Hematopoietic multipotent progenitor cell treated with erythropoietin and hydrocortisone succinate and interleukin-3 and kit ligand, for 15 days (in vitro differentiated cells): ENCODE data around the gene ABCC10.
"Not testable (repeated sequence)": the region's sequence is repeated elsewhere in the genome, so short reads cannot be mapped to it uniquely, and the experiment has no call there.

Source experiments
- DNase-seq: peaks from one replicate; pipeline ENCODE4 v3.0.0-alpha.2; 2015; ENCODE audit warnings: low spot score

Gene ABCC10

DNA sequence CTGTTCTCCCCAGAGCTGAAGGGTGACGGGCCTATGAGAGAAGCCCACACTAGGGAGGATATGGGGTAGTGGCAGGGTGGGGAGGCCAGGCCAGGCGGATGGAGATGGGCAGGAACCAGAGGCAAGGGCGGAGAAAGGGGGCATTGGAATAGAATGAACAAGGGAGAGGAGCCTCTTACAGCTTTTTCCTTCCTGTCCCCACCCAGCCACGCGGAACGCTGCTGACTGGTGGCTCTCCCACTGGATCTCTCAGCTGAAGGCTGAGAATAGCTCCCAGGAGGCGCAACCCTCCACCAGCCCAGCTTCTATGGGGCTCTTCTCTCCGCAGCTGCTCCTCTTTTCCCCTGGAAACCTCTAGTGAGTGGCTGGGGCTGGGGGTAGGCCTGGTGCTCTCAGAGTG is 17.2 kb downstream of the ABCC10 start:
- no peak for DNase-seq

DNA sequence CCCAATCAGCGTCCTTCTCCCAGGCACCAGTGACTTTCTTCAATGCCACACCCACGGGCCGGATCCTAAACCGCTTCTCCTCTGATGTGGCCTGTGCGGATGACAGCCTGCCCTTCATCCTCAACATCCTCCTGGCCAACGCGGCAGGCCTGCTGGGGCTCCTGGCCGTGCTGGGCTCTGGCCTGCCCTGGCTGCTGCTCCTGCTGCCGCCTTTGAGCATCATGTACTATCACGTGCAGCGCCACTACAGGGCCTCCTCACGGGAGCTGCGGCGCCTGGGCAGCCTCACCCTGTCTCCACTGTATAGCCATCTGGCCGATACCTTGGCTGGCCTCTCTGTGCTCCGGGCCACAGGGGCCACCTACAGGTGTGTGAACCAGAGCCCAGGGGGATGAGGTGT is 18.2 kb downstream of the ABCC10 start:
- DNase-seq = no peak

DNA sequence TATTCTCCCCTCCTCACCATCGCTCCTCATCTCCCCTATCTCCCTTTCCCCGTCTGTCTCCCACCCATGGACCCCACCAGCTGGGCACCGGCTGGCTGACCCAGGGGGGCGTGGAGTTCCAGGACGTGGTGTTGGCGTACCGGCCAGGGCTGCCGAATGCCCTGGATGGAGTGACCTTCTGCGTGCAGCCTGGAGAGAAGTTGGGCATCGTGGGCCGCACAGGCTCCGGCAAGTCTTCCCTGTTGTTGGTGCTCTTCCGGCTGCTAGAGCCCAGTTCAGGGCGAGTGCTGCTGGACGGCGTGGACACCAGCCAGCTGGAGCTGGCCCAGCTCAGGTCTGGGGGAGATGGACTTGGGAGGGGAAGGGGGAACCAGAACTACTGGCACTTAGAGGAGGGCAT is 20.3 kb downstream of the ABCC10 start:
- DNase-seq = no peak

GRCh38 chr6:43448916-43449315 is 21.6 kb downstream of the ABCC10 start:
- no peak for DNase-seq

DNA sequence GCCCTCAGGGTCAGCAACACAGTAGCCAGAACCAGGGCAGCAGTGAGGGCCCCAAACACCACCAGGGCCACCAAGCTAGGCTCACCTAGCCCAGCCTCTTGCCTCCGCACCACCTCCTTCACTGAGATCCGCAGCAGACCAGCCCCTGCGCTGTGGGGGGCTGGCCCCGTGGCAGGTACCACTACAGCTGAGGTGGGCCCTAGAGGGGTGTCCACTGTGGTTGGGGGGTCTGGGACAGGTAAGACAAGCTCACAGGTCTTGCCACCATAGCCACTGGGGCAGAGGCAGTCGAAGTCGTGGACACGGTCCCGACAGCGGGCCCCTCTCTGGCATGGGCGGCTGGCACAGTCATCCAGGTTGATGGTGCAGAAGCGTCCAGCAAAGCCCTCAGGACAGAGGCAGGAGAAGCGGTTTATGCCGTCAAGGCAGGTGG is 23.4 kb downstream of the ABCC10 start:
- DNase-seq = no peak

DNA sequence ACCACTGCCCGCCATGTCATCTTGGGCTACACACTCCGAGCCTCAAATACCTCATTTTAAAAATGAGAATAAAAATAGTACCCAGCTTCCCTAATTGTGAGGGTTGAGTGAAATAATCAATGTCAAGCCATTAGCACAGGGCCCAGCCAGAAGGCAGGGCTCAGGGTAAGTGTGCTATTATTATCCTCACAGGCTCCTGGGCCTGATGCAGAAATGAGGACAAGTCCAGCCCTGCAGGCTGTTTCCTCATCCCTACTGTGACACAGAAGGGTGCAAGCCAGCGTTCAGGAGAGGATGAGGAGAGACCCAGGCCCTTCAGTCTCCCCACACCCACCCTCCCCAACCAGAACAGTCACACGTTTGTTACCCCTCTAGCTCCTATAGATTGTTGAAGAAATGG is 24.0 kb downstream of the ABCC10 start:
- no peak for DNase-seq

DNA sequence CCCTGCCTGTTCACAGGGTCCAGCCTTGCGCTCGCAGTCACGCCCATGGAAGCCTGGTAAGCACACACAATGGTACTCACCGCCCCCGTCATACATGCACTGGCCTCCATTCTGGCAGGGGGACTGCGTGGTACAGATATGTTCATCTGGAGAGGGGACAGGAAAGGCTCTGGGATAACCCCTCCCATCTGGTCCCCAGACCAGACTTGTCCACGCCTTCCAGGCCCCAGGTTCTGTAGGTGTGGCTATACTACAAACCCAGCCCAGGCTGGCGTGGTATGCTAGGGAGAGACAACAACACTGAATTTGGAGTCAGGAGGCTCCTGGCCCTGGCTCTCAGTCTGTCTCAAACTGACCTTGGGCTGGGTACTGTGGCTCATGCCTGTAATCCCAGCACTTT is 24.6 kb downstream of the ABCC10 start:
- DNase-seq = no peak

- DNase-seq = no peak
These were observed 25.6 kb downstream of the ABCC10 start for GRCh38 chr6:43452896-43453295.

DNA sequence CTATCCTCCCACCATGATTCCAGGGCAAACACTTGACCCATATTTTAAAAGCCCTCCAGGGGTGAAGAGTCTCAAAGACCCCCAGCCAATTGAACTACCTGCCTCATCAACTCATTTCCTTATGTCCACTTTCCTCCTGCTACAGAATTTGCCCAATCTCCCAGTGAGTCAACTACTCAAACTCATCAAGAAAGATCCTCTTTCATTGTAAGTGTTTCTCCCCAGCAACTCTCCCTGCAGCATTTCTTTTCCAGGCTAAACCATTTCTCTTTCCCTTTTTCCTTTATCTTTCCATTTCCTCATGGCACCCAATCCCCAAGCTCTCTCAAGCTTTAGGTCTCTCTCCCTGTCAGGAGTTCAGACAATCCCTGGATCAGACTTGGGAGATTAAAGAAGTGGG is 26.5 kb downstream of the ABCC10 start:
- DNase-seq = no peak

DNA sequence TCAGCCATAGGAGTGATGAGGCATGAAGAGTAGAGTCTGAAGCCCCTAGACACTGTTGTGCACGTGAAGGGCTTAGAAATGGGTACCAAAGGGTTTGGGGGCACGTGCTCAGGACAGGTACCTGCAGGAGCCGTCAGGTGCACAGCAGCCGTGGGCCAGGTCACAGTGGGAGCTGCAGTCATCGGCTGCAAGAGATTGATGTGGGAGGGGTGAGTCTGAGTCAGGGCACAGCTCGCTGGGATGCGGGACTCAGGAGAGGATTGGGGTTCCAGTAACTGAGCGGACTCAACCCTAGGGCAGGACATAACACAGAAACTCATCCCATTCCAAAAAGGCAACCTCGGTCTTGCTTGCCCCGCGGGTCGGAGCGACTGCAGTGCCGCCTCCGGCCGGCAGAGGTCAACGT is 27.0 kb downstream of the ABCC10 start:
- peak; percentile 67 for DNase-seq

DNA sequence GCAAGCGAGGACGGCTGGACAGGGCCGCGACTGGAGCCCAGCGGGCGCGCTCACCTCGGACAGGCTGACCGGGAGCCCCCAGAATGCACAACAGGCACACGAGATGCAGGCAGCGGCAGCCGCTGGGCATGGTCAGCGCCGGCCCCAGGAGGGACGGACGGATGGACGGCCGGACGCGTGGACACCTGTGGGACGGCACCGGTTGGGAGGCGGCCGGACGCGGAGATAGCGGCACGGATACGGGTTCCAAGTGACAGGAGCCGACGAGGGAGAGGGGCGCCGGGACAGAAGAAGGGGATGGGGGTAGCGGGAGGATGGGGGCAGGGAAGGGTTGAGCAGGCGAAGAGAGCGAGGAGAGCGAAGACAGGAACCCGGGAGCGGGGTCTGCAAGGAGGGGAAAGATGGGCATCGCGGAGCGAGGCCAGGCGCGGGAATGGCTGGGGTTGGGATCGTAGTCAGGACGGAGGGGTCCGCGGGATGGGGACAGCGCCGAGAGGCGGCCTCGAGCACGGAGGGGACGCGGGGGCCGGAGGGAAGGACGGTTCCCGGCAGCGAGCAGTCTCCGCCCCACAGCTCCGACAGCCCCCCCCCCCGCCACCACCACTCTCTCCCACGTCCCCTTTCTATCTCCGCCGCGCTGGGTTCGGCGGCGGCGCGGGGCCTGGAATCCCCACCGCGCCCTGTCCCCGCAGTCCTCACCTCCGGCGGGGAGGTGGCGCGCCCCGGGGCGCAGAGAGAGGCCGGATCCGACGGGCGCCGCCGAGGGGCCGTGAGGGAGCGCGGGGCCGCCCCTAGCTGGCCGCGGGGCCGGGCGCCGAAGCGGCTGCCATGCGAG is 27.6 kb downstream of the ABCC10 start:
- no peak for DNase-seq

DNA sequence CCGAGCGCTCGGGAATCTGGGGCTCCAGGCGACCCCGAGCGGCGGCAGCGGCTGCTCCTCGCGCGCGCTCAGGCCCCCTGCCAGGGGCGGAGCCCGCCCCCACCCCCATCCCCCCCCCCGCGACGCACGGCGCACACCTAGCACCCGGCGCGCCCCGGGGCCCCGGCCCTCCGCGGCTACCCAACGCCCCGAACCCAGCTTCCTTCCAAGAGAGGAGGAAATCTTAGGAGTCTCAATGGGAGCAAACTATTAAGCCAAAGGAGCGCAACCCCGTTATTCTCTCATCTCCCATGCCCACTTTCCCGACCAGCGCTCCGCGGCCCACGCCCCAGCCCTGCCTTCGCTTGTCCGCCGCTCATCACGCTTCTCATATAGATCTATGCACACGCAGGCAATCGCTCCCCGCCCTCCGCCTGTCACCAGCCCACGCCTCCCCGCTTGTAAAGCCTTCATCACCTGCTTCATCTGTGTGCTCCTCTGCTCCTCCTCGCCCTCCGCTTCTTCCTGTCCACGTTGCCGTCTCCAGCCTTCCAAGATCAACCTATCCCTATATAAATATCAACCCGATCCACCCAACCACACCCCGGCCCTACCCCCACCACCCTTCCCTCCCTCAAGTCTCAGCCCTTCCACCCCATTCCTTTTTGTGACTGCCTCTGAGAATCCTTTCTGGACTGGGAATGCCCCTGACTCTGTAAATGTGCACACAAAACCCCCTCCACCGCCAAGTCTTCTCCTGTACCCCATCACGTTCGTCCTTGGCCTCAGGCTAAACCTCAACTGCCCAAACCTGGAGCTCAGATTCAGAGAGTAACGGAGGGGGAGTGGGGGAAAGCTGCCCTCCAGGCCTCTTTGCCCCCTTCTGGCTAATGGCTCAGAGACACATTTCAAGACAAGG is 28.4 kb downstream of the ABCC10 start, which contains the start of gene DLK2:
Gene DLK2, minus strand, starts transcription at position 18 of the 898 bp plus-strand sequence. CDS start 723 bp downstream, outside the sequence.
- DNase-seq = no peak

- no peak for DNase-seq
These were observed 30.3 kb downstream of the ABCC10 start for GRCh38 chr6:43457643-43458042.

- DNase-seq = not testable (repeated sequence)
These were observed 30.8 kb downstream of the ABCC10 start for GRCh38 chr6:43458154-43458553.

DNA sequence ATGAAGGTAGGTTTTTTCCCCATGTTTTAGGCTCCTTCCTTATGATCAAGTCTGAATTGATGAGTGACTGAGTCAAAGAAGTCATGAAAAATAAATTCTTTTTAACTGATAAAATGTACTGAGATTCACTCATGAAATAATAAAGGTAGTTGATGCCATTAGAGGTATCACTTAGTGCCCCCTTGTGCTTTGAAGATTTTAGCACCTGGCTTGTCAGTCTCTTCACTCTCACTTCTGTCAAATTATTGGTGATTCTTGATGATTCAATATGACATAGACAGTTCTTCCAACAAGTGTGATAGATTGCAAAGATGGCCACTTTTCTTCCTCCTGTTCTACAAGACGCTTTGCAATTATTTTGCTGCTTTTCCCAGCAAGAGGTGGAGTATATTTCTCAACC is 32.2 kb downstream of the ABCC10 start:
- no peak for DNase-seq

GRCh38 chr6:43460032-43460431 is 32.7 kb downstream of the ABCC10 start:
- DNase-seq = no peak

- no peak for DNase-seq
These were observed 34.6 kb downstream of the ABCC10 start for GRCh38 chr6:43461936-43462335.

DNA sequence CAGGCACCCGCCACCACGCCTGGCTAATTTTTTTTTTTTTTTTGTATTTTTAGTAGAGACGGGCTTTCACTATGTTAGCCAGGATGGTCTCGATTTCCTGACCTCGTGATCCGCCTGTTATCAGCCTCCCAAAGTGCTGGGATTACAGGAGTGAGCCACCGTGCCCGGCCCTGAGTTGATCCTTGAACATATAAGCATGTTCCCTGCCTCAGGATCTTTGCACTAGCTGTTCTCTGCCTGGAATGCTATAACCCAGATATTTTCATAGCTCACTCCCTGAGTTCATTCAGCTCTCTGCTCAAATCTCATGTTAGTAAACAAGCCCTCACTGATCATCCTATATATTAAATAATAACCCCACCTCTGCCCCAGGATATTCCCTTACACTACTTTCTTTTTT is 37.0 kb downstream of the ABCC10 start:
- no peak for DNase-seq

DNA sequence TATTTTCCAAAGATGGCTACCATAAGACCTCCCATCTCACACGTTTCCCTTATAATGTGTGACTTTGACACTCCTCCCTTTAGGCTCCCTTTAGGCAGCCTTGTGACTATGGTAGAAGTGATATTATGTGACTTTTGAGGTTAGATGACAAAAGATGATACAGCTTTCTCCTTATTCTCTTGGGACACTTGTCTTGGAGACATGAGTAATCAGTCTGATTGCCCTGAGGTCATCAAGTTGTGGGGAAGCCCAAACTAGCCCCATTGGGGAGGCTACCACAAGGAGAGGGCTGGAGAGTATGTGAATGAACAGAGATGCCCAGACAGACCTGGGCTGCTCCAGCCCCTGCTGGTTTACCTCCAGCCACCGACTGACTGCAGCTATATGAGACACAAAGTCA is 38.6 kb downstream of the ABCC10 start:
- DNase-seq = no peak

- DNase-seq = not testable (repeated sequence)
These were observed 39.9 kb downstream of the ABCC10 start for GRCh38 chr6:43467265-43467664.

DNA sequence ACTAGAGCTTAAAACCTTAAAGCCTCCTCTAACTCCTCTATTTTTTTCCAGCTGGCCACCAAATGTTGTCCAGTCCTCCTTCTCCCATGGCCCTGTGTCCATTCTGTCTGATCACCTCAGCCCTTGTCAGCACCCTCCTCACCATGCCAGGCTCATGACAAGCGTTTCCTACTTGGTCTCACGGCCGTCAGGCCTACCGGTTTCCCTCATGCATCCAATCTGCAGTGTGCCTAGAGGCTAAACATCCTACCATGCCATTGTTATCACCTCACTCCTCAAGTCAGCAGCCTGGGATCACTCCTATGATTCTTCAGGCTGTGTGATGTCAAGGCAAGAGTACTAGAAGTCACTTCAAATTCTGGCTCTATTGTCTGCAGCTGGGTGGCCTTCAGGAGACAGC is 40.4 kb downstream of the ABCC10 start:
- DNase-seq = no peak

- DNase-seq = no peak
These were observed 40.9 kb downstream of the ABCC10 start for GRCh38 chr6:43468240-43468639.
